WTC11 (cell line): ENCODE measurements around the gene DIDO1. TPM values are rescaled to one million over a fixed set of nuclear protein-coding genes. Genes with fewer than 3 reads are reported as not detected.

ENCODE experiments used
- ATAC-seq: fragments of 200-7000 bp; cut with Tn5 transposase; 2 replicates; pipeline ENCODE4 v1.10.0; 2021; ENCODE audit warnings: mild to moderate bottlenecking, moderate library complexity
- CTCF ChIA-PET: fragments of 300-600 bp; sonication (Branson Sonifier 250); formaldehyde crosslinking; loops from one replicate; lab custom pipeline; 2021; ENCODE audit warnings: antibody characterized with exemption; lab: Charles Lee
- POLR2A ChIA-PET: fragments of 350-600 bp; sonication (Branson Sonifier 250); formaldehyde crosslinking; loops from one replicate; lab custom pipeline; 2021; ENCODE audit warnings: antibody characterized with exemption; lab: Charles Lee
- DNase-seq: peaks from one replicate; pipeline ENCODE4 v3.0.0; 2021; ENCODE audit warnings: low spot score
- H3K27ac Mint-ChIP-seq: 2 replicates; pipeline ENCODE4 v1.8.0; 2021; ENCODE audit warnings: mixed read lengths
- H3K27me3 Mint-ChIP-seq: 2 replicates; pipeline ENCODE4 v1.8.0; 2021; ENCODE audit warnings: low read depth, mild to moderate bottlenecking, moderate library complexity, mixed read lengths
- H3K36me3 Mint-ChIP-seq: 2 replicates; pipeline ENCODE4 v1.8.0; 2021; ENCODE audit warnings: mixed read lengths
- H3K4me1 Mint-ChIP-seq: 2 replicates; pipeline ENCODE4 v1.8.0; 2022; ENCODE audit warnings: mixed read lengths
- H3K4me3 Mint-ChIP-seq: 2 replicates; pipeline ENCODE4 v1.8.0; 2021; ENCODE audit warnings: mild to moderate bottlenecking, moderate library complexity, mixed read lengths
- H3K9me3 Mint-ChIP-seq: 2 replicates; pipeline ENCODE4 v1.8.0; 2021; ENCODE audit warnings: mixed read lengths
- ATF3 ChIP-seq: sonication (generic); formaldehyde crosslinking; conservative IDR thresholded peaks from 2 replicates; pipeline ENCODE4 v1.8.1; 2022; ENCODE audit warnings: mild to moderate bottlenecking, missing genetic modification reagents
- CREB1 ChIP-seq: sonication (generic); formaldehyde crosslinking; IDR thresholded peaks from 2 replicates; pipeline ENCODE4 v1.8.0; 2023; ENCODE audit warnings: mild to moderate bottlenecking, missing genetic modification reagents
- FOXJ3 ChIP-seq: sonication (generic); formaldehyde crosslinking; IDR thresholded peaks from 2 replicates; pipeline ENCODE4 v1.9.0; 2021; ENCODE audit warnings: missing genetic modification reagents, mild to moderate bottlenecking, borderline replicate concordance
- FOXP4 ChIP-seq: sonication (generic); formaldehyde crosslinking; IDR thresholded peaks from 2 replicates; pipeline ENCODE4 v1.8.0; 2022; ENCODE audit warnings: mild to moderate bottlenecking, missing genetic modification reagents
- GABPB1 ChIP-seq: sonication (generic); formaldehyde crosslinking; IDR thresholded peaks from 2 replicates; pipeline ENCODE4 v1.8.1; 2023; ENCODE audit warnings: mild to moderate bottlenecking, missing genetic modification reagents
- HMGXB4 ChIP-seq: sonication (generic); formaldehyde crosslinking; IDR thresholded peaks from 2 replicates; pipeline ENCODE4 v1.8.1; 2023; ENCODE audit warnings: mild to moderate bottlenecking, moderate library complexity, missing genetic modification reagents
- KAT7 ChIP-seq: sonication (generic); formaldehyde crosslinking; IDR thresholded peaks from 2 replicates; pipeline ENCODE4 v1.8.1; 2023; ENCODE audit warnings: missing genetic modification reagents, mild to moderate bottlenecking, borderline replicate concordance
- OVOL2 ChIP-seq: fragments of 250-450 bp; sonication (Bioruptor Pico); IDR thresholded peaks from 2 replicates; pipeline ENCODE4 v1.9.0; 2021; ENCODE audit warnings: mild to moderate bottlenecking, borderline replicate concordance
- PREB ChIP-seq: sonication (generic); formaldehyde crosslinking; IDR thresholded peaks from 2 replicates; pipeline ENCODE4 v1.8.1; 2022; ENCODE audit warnings: mild to moderate bottlenecking, missing genetic modification reagents, moderate library complexity, borderline replicate concordance
- RELA ChIP-seq: sonication (generic); formaldehyde crosslinking; IDR thresholded peaks from 2 replicates; pipeline ENCODE4 v1.8.1; 2022; ENCODE audit warnings: missing genetic modification reagents, mild to moderate bottlenecking, borderline replicate concordance
- SMAD4 ChIP-seq: sonication (generic); formaldehyde crosslinking; IDR thresholded peaks from 2 replicates; pipeline ENCODE4 v1.8.0; 2022; ENCODE audit warnings: mild to moderate bottlenecking, missing genetic modification reagents
- SOX15 ChIP-seq: fragments of 250-450 bp; sonication (Bioruptor Pico); IDR thresholded peaks from 2 replicates; pipeline ENCODE4 v1.9.0; 2021; ENCODE audit warnings: mild to moderate bottlenecking
- USF2 ChIP-seq: sonication (generic); formaldehyde crosslinking; IDR thresholded peaks from 2 replicates; pipeline ENCODE4 v1.8.1; 2023; ENCODE audit warnings: mild to moderate bottlenecking, missing genetic modification reagents, moderate library complexity
- ZNF396 ChIP-seq: fragments of 250-450 bp; sonication (Bioruptor Pico); IDR thresholded peaks from 2 replicates; pipeline ENCODE4 v1.8.0; 2021; ENCODE audit warnings: mild to moderate bottlenecking, moderate library complexity, borderline replicate concordance
- ZNF416 ChIP-seq: fragments of 250-450 bp; sonication (Bioruptor Pico); IDR thresholded peaks from 2 replicates; pipeline ENCODE4 v1.9.0; 2021; ENCODE audit warnings: mild to moderate bottlenecking, inconsistent platforms
- ZNF671 ChIP-seq: fragments of 250-450 bp; sonication (Bioruptor Pico); IDR thresholded peaks from 2 replicates; pipeline ENCODE4 v1.8.0; 2021; ENCODE audit warnings: mild to moderate bottlenecking
- ZSCAN18 ChIP-seq: fragments of 250-450 bp; sonication (Bioruptor Pico); IDR thresholded peaks from 2 replicates; pipeline ENCODE4 v2.1.2; 2022; ENCODE audit warnings: mild to moderate bottlenecking, moderate library complexity
- total RNA-seq: library from RNA; stranded (reverse); gene quantifications from 3 replicates; pipeline ENCODE4 v1.2.3, GENCODE V29; 2021

The DIDO1 gene
- total RNA-seq, 1 experiment from 2014 or later = 87.3 TPM

GRCh38 chr20:62852841-62853240 is 73.5 kb downstream of the DIDO1 start:
- H3K36me3 Mint-ChIP-seq = peaks cover 47% of the 10 kb centered on the region

More at GRCh38 chr20:62852841-62853240, 73.5 kb downstream of the DIDO1 start:
- DNase-seq (no peak), ATAC-seq (no peak)
- Mint-ChIP-seq H3K9me3 (no peaks in the 10 kb centered on the region), H3K4me1 (no peaks in the 10 kb centered on the region), H3K27me3 (no peaks in the 10 kb centered on the region), H3K4me3 (no peak overlapping the region), H3K27ac (no peak overlapping the region)
- ChIA-PET CTCF (no interaction called here), POLR2A (no interaction called here)
- no peak for TF ChIP-seq FOXJ3 (CRISPR knock-in tag)
- TF ChIP-seq OVOL2 (CRISPR knock-in tag) = no peak
- no peak for TF ChIP-seq RELA (CRISPR knock-in tag)
- no peak for TF ChIP-seq ZNF671 (CRISPR knock-in tag)
- no peak for TF ChIP-seq ZSCAN18 (CRISPR knock-in tag)
- no peak for TF ChIP-seq PREB (CRISPR knock-in tag)
- TF ChIP-seq ATF3 (CRISPR knock-in tag) = no peak
- no peak for TF ChIP-seq CREB1 (CRISPR knock-in tag)
- TF ChIP-seq HMGXB4 (CRISPR knock-in tag) = no peak
- TF ChIP-seq KAT7 (CRISPR knock-in tag) = no peak
- TF ChIP-seq ZNF416 (CRISPR knock-in tag) = no peak
- no peak for TF ChIP-seq SOX15 (CRISPR knock-in tag)
- no peak for TF ChIP-seq SMAD4 (CRISPR knock-in tag)
- TF ChIP-seq USF2 (CRISPR knock-in tag) = no peak
- no peak for TF ChIP-seq GABPB1 (CRISPR knock-in tag)
- TF ChIP-seq FOXP4 (CRISPR knock-in tag) = no peak
- TF ChIP-seq ZNF396 (CRISPR knock-in tag) = no peak
